IPS-18a (cell line): Measurements from ENCODE around the gene TTYH1.
"Not testable (repeated sequence)": the region's sequence is repeated elsewhere in the genome, so short reads cannot be mapped to it uniquely, and the experiment has no call there.

ENCODE experiments used
- H3K27ac ChIP-seq: one replicate; pipeline ENCODE4 v1.5.1; 2013; ENCODE audit warnings: low read length
- H3K27me3 ChIP-seq: one replicate; pipeline ENCODE4 v1.6.1; 2013; ENCODE audit warnings: mild to moderate bottlenecking, low read length; ENCODE audit not compliant: control insufficient read depth, insufficient read depth
- H3K36me3 ChIP-seq: one replicate; pipeline ENCODE4 v1.6.1; 2013; ENCODE audit warnings: low read depth, low read length; ENCODE audit not compliant: control insufficient read depth
- H3K4me1 ChIP-seq: one replicate; pipeline ENCODE4 v1.6.1; 2013; ENCODE audit warnings: low read depth, low read length; ENCODE audit not compliant: control insufficient read depth
- H3K4me3 ChIP-seq: one replicate; pipeline ENCODE4 v1.5.1; 2013; ENCODE audit warnings: low read length
- H3K9ac ChIP-seq: one replicate; pipeline ENCODE4 v1.6.1; 2013; ENCODE audit warnings: mild to moderate bottlenecking, low read length, moderate library complexity
- H3K9me3 ChIP-seq: one replicate; pipeline ENCODE4 v1.6.1; 2013; ENCODE audit warnings: low read depth, low read length; ENCODE audit not compliant: control insufficient read depth

Gene TTYH1

GRCh38 chr19:54434112-54434872 lies 19.0 kb downstream of the TTYH1 start:
- H3K9me3 ChIP-seq = no peaks in the 10 kb centered on the region
- H3K27ac ChIP-seq = no peak overlapping the region
- H3K4me3 ChIP-seq = no peak overlapping the region
- peaks cover 13% of the 10 kb centered on the region for H3K4me1 ChIP-seq
- no peaks in the 10 kb centered on the region for H3K27me3 ChIP-seq
- H3K36me3 ChIP-seq = no peaks in the 10 kb centered on the region
- H3K9ac ChIP-seq = no peak overlapping the region

GRCh38 chr19:54434873-54435214 lies 19.6 kb downstream of the TTYH1 start:
- Histone ChIP-seq H3K4me3 (no peak overlapping the region), H3K36me3 (no peaks in the 10 kb centered on the region), H3K4me1 (peaks cover 13% of the 10 kb centered on the region), H3K27me3 (no peaks in the 10 kb centered on the region), H3K27ac (no peak overlapping the region), H3K9ac (no peak overlapping the region), H3K9me3 (no peaks in the 10 kb centered on the region)

GRCh38 chr19:54435551-54436016 lies 20.3 kb downstream of the TTYH1 start:
- Histone ChIP-seq H3K9ac (no peak overlapping the region), H3K27me3 (no peaks in the 10 kb centered on the region), H3K4me3 (no peak overlapping the region), H3K9me3 (no peaks in the 10 kb centered on the region), H3K27ac (no peak overlapping the region), H3K4me1 (peaks cover 13% of the 10 kb centered on the region), H3K36me3 (no peaks in the 10 kb centered on the region)

GRCh38 chr19:54436031-54436523 lies 20.8 kb downstream of the TTYH1 start:
- Histone ChIP-seq H3K9ac (no peak overlapping the region), H3K27ac (no peak overlapping the region), H3K4me1 (peaks cover 13% of the 10 kb centered on the region)

GRCh38 chr19:54436628-54437252 lies 21.5 kb downstream of the TTYH1 start:
- H3K36me3 ChIP-seq = no peaks in the 10 kb centered on the region
- H3K27me3 ChIP-seq = no peaks in the 10 kb centered on the region
- H3K27ac ChIP-seq = no peak overlapping the region
- H3K4me1 ChIP-seq = peaks cover 13% of the 10 kb centered on the region
- H3K9me3 ChIP-seq = no peaks in the 10 kb centered on the region
- H3K9ac ChIP-seq = no peak overlapping the region
- H3K4me3 ChIP-seq = no peak overlapping the region

More at GRCh38 chr19:54436031-54436523, 20.8 kb downstream of the TTYH1 start:
- H3K4me3 ChIP-seq = no peak overlapping the region
- no peaks in the 10 kb centered on the region for H3K36me3 ChIP-seq
- H3K27me3 ChIP-seq = no peaks in the 10 kb centered on the region
- H3K9me3 ChIP-seq = no peaks in the 10 kb centered on the region

GRCh38 chr19:54439174-54439851 lies 24.0 kb downstream of the TTYH1 start:
- peaks cover 12% of the 10 kb centered on the region for H3K4me1 ChIP-seq

GRCh38 chr19:54440641-54441040 lies 25.4 kb downstream of the TTYH1 start:
- peaks cover 4% of the 10 kb centered on the region for H3K36me3 ChIP-seq
- H3K4me1 ChIP-seq = peaks cover 8% of the 10 kb centered on the region
- H3K4me3 ChIP-seq = no peak overlapping the region
- no peak overlapping the region for H3K27ac ChIP-seq
- H3K27me3 ChIP-seq = no peaks in the 10 kb centered on the region
- no peak overlapping the region for H3K9ac ChIP-seq
- no peaks in the 10 kb centered on the region for H3K9me3 ChIP-seq

More at GRCh38 chr19:54439174-54439851, 24.0 kb downstream of the TTYH1 start:
- no peaks in the 10 kb centered on the region for H3K9me3 ChIP-seq
- H3K4me3 ChIP-seq = no peak overlapping the region
- no peaks in the 10 kb centered on the region for H3K27me3 ChIP-seq
- H3K9ac ChIP-seq = no peak overlapping the region
- H3K27ac ChIP-seq = no peak overlapping the region
- H3K36me3 ChIP-seq = no peaks in the 10 kb centered on the region

GRCh38 chr19:54444737-54445136 lies 29.5 kb downstream of the TTYH1 start:
- no peaks in the 10 kb centered on the region for H3K27me3 ChIP-seq
- peaks cover 7% of the 10 kb centered on the region for H3K36me3 ChIP-seq
- no peaks in the 10 kb centered on the region for H3K4me1 ChIP-seq
- no peak overlapping the region for H3K27ac ChIP-seq
- no peaks in the 10 kb centered on the region for H3K9me3 ChIP-seq
- H3K9ac ChIP-seq = no peak overlapping the region
- H3K4me3 ChIP-seq = no peak overlapping the region

- not testable (repeated sequence) for H3K27me3 ChIP-seq, H3K27ac ChIP-seq, H3K36me3 ChIP-seq, H3K4me1 ChIP-seq, H3K9me3 ChIP-seq, H3K9ac ChIP-seq, H3K4me3 ChIP-seq
These were observed 31.1 kb downstream of the TTYH1 start for GRCh38 chr19:54446349-54446748.

- Histone ChIP-seq H3K9ac (peak overlapping the region; percentile 76), H3K36me3 (peaks cover 28% of the 10 kb centered on the region), H3K4me3 (peak overlapping the region; percentile 88), H3K9me3 (no peaks in the 10 kb centered on the region), H3K27ac (peak overlapping the region; percentile 22), H3K27me3 (no peaks in the 10 kb centered on the region), H3K4me1 (peaks cover 5% of the 10 kb centered on the region)
These were observed 32.9 kb downstream of the TTYH1 start for GRCh38 chr19:54448040-54448773.
